Measurements from ENCODE around the gene FUT7.

GRCh38 chr9:137001857-137002645, 29.8 kb downstream of the FUT7 start:
- TF ChIP-seq, protein P1, sequence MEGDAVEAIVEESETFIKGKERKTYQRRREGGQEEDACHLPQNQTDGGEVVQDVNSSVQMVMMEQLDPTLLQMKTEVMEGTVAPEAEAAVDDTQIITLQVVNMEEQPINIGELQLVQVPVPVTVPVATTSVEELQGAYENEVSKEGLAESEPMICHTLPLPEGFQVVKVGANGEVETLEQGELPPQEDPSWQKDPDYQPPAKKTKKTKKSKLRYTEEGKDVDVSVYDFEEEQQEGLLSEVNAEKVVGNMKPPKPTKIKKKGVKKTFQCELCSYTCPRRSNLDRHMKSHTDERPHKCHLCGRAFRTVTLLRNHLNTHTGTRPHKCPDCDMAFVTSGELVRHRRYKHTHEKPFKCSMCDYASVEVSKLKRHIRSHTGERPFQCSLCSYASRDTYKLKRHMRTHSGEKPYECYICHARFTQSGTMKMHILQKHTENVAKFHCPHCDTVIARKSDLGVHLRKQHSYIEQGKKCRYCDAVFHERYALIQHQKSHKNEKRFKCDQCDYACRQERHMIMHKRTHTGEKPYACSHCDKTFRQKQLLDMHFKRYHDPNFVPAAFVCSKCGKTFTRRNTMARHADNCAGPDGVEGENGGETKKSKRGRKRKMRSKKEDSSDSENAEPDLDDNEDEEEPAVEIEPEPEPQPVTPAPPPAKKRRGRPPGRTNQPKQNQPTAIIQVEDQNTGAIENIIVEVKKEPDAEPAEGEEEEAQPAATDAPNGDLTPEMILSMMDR (IDR thresholded peaks at IDR 0.05) = no peak
- TF ChIP-seq POLR2A (IDR thresholded peaks at IDR 0.05) = no peak

Data from lower leg skin (tissue), 3 donors.